ENCODE measurements around the gene TMEM117.
"Not testable (repeated sequence)": the region's sequence is repeated elsewhere in the genome, so short reads cannot be mapped to it uniquely, and the experiment has no call there.

The TMEM117 gene

DNA sequence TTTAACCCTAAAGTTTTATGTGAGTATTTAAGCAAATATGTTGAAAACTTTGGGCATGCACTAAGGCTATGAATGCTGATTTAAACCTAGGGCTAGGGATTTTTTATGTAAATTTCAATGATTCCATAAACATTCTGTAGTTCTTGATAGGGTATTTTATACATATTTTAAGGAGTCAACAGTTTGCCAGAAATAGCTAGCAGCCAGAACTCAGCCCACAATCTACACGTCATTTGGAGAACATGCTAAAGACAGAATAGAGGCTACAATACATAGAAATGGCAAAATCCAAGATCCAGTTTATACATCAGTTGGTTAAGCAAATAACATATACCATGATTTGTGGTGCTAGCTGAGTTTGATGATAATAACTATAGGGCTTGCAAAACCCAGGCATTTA is 184.7 kb downstream of the TMEM117 start:
- Histone ChIP-seq H3K4me3 (IDR thresholded peaks at IDR 0.05; ENCODE audit: insufficient read depth, low read depth, low read length) (no peak overlapping the region), H3K79me2 (ENCODE audit: insufficient read depth, low read depth) (no peaks in the 10 kb centered on the region), H2AFZ (ENCODE audit: low read depth) (peak overlapping the region; percentile 52; the same call in 1 of the 2 replicates), H4K20me1 (ENCODE audit: insufficient read depth) (no peaks in the 10 kb centered on the region), H3K4me1 (ENCODE audit: low read depth, poor library complexity, severe bottlenecking) (peaks cover 65% of the 10 kb centered on the region), H3K27ac (peak overlapping the region; percentile 60), H3K36me3 (ENCODE audit: insufficient read depth) (no peaks in the 10 kb centered on the region), H3K9ac (no peak overlapping the region), H3K27me3 (ENCODE audit: insufficient read depth, low read depth) (no peaks in the 10 kb centered on the region), H3K4me2 (peak overlapping the region; percentile 86)
- TF ChIP-seq, protein P1, sequence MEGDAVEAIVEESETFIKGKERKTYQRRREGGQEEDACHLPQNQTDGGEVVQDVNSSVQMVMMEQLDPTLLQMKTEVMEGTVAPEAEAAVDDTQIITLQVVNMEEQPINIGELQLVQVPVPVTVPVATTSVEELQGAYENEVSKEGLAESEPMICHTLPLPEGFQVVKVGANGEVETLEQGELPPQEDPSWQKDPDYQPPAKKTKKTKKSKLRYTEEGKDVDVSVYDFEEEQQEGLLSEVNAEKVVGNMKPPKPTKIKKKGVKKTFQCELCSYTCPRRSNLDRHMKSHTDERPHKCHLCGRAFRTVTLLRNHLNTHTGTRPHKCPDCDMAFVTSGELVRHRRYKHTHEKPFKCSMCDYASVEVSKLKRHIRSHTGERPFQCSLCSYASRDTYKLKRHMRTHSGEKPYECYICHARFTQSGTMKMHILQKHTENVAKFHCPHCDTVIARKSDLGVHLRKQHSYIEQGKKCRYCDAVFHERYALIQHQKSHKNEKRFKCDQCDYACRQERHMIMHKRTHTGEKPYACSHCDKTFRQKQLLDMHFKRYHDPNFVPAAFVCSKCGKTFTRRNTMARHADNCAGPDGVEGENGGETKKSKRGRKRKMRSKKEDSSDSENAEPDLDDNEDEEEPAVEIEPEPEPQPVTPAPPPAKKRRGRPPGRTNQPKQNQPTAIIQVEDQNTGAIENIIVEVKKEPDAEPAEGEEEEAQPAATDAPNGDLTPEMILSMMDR (conservative IDR thresholded peaks at IDR 0.05; ENCODE audit: low read depth, low read length), result no peak

DNA sequence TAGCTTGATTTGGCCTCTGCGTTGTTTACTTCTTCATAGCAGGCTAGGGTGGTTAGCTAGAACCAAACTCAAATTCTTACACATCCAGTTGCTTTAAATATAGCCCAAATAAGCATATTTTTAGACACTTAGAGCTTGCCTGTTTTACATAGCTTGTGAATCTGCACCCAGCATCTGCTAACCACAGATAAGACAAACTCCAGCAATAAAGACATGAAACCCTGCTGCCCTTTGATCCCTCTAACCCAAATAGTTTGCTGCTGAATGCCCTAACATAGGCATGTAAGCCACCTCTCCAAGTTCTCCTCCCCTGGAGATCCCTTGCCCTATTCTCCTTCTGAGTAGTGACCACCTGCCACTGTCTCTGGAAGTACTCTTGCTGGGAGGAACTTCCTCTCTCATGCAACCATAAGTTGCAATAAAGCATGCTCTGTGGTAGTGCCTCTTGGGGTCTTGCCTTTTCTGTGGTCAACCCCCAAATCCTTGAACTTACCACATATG is 185.6 kb downstream of the TMEM117 start:
- Histone ChIP-seq H3K4me3 (IDR thresholded peaks at IDR 0.05; ENCODE audit: insufficient read depth, low read depth, low read length) (no peak overlapping the region), H3K27me3 (ENCODE audit: insufficient read depth, low read depth) (no peaks in the 10 kb centered on the region), H3K4me1 (ENCODE audit: low read depth, poor library complexity, severe bottlenecking) (peaks cover 57% of the 10 kb centered on the region), H4K20me1 (ENCODE audit: insufficient read depth) (no peaks in the 10 kb centered on the region), H2AFZ (ENCODE audit: low read depth) (peak overlapping the region; percentile 52; the same call in 1 of the 2 replicates), H3K4me2 (peak overlapping the region; percentile 86), H3K9ac (peak overlapping the region; percentile 29; the same call in 1 of the 2 replicates), H3K79me2 (ENCODE audit: insufficient read depth, low read depth) (no peaks in the 10 kb centered on the region), H3K36me3 (ENCODE audit: insufficient read depth) (no peaks in the 10 kb centered on the region), H3K27ac (peak overlapping the region; percentile 60)
- TF ChIP-seq, protein P1 (conservative IDR thresholded peaks at IDR 0.05; ENCODE audit: low read depth, low read length), result no peak

DNA sequence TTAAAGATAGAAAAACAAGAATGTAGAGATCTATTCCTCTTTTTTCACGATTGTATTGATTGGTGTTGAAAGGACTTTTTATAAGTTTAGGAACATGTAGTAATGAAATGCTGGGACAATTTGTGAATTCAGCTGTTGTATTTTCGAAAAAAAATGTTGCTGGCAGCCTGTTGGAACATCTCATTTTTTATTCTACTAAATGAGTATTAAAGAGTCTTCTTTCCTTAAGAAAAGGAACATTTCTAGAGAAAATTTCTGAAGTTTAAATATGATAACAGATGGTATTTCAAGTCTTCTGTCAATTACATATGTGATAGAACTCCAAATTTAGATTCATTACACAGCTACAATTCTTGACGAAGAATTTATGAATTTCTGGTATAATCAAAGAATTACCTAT is 189.6 kb downstream of the TMEM117 start:
- no peaks in the 10 kb centered on the region for H3K27me3 ChIP-seq (ENCODE audit: insufficient read depth, low read depth)
- H3K27ac ChIP-seq, result no peak overlapping the region
- no peak overlapping the region for H3K9ac ChIP-seq
- TF ChIP-seq, protein P1 (conservative IDR thresholded peaks at IDR 0.05; ENCODE audit: low read depth, low read length), result no peak
- H4K20me1 ChIP-seq (ENCODE audit: insufficient read depth), result no peaks in the 10 kb centered on the region
- peaks cover 22% of the 10 kb centered on the region for H3K4me1 ChIP-seq (ENCODE audit: low read depth, poor library complexity, severe bottlenecking)
- H3K4me2 ChIP-seq, result no peak overlapping the region
- no peak overlapping the region for H2AFZ ChIP-seq (ENCODE audit: low read depth)
- no peak overlapping the region for H3K4me3 ChIP-seq (IDR thresholded peaks at IDR 0.05; ENCODE audit: insufficient read depth, low read depth, low read length)
- H3K79me2 ChIP-seq (ENCODE audit: insufficient read depth, low read depth), result no peaks in the 10 kb centered on the region
- H3K36me3 ChIP-seq (ENCODE audit: insufficient read depth), result no peaks in the 10 kb centered on the region

DNA sequence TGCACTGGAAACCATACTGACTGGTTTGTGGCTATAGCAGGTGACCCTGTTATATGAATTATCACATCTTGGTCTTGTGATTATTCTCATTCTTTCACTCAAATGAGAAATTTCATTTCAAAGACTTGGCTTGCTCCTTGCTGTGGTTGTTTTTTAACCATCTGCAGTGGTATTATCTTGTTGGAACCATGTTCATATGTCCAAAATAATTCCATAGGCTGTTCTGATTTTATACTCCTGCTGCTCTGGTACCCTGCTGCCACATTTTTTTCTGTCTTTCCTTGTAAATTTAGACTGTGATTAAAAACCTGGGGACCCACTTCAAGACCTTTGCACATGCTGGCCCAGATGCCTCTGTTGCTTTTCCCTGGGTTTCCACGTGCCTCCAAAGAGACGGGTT is 190.2 kb downstream of the TMEM117 start:
- H2AFZ ChIP-seq (ENCODE audit: low read depth), result no peak overlapping the region
- H3K79me2 ChIP-seq (ENCODE audit: insufficient read depth, low read depth), result no peaks in the 10 kb centered on the region
- H3K27ac ChIP-seq, result no peak overlapping the region
- no peak overlapping the region for H3K9ac ChIP-seq
- TF ChIP-seq, protein P1 (conservative IDR thresholded peaks at IDR 0.05; ENCODE audit: low read depth, low read length), result no peak
- no peaks in the 10 kb centered on the region for H4K20me1 ChIP-seq (ENCODE audit: insufficient read depth)
- peaks cover 17% of the 10 kb centered on the region for H3K4me1 ChIP-seq (ENCODE audit: low read depth, poor library complexity, severe bottlenecking)
- no peak overlapping the region for H3K4me3 ChIP-seq (IDR thresholded peaks at IDR 0.05; ENCODE audit: insufficient read depth, low read depth, low read length)
- H3K27me3 ChIP-seq (ENCODE audit: insufficient read depth, low read depth), result no peaks in the 10 kb centered on the region
- no peaks in the 10 kb centered on the region for H3K36me3 ChIP-seq (ENCODE audit: insufficient read depth)
- no peak overlapping the region for H3K4me2 ChIP-seq

DNA sequence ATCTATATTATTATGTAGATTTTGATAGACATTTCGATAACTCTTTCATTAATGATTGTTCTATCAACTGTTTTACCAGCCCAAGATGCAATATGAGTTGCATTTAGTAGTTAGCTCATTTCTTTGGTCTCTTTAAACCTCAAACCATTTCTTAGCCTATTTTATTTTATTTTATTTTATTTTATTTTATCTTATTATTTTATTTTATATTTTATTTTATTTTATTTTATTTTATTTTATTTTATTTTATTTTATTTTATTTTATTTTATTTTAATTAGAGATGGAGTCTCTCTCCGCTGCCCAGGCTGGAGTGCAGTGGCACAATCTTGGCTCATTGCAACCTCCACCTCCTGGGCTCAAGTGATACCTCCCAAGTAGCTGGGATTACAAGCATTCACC is 191.0 kb downstream of the TMEM117 start:
- H3K27ac ChIP-seq; H3K9ac ChIP-seq; H4K20me1 ChIP-seq (ENCODE audit: insufficient read depth); H2AFZ ChIP-seq (ENCODE audit: low read depth); H3K27me3 ChIP-seq (ENCODE audit: insufficient read depth, low read depth); H3K4me3 ChIP-seq (IDR thresholded peaks at IDR 0.05; ENCODE audit: insufficient read depth, low read depth, low read length); H3K4me2 ChIP-seq; H3K36me3 ChIP-seq (ENCODE audit: insufficient read depth); H3K79me2 ChIP-seq (ENCODE audit: insufficient read depth, low read depth); H3K4me1 ChIP-seq (ENCODE audit: low read depth, poor library complexity, severe bottlenecking): not testable (repeated sequence)
